ENCODE data around the gene SERP2.

- no peak for TF ChIP-seq CTCF (conservative IDR thresholded peaks at IDR 0.05 in 1 of 2, IDR thresholded peaks at IDR 0.05 in 1 of 2; ENCODE audit: extremely low read depth in 1 of 2, insufficient read depth in 1 of 2, low read depth in 1 of 2, low read length in 2 of 2)
- no peak for TF ChIP-seq EZH2 (IDR thresholded peaks at IDR 0.05; ENCODE audit: borderline replicate concordance, low read length)
Observed at GRCh38 chr13:44355621-44356020, 18.0 kb upstream of the SERP2 start.
